Measurements from ENCODE around the gene MAT2B.
"Not testable (repeated sequence)": the region's sequence is repeated elsewhere in the genome, so short reads cannot be mapped to it uniquely, and the experiment has no call there.

The MAT2B gene

DNA sequence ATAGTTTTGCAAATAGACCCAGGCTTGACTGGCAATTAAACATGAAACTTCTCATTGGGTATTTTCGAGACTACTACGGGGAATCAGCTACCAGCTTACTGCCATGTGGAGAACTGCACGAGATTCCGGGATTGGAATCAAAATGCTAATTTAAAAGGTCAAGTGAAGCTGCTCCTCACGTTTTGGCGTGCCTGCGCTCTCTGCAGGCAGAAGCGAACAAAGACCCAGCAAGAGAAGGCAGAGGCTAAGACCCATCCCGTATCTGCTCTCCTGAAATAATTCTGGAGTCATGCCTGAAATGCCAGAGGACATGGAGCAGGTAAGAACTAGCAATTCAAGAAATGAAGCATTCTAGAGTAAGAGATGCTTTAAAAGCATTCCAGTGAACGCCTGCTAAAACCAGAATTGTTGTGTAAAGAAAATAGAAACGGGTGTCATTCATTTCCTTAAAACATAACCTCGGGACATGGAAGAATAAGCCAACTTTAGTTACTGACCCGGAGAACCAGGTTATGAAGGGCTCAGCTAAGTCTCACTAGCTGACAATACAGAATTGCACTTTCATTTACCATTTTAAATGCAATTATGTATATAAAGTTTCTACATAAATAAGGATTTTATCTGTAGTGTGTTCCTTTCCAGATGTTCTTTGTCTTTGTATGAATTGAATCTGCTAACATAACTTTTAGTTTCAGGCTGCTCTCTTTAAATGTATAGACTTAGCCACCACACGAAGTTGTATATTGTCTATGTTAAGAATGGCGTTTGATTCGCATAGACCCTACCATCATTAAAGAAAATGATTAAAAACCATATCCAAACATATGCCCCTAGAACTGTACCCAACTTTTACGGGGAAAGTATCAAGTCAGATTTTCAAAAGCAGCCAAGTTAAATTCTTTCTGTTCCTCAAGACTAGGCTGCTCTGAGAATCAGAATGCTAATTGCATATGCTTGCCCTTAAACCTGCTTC, 2.0 kb upstream of the MAT2B start:
- DNase-seq (ENCODE audit: low read depth) = peak; percentile 78

GRCh38 chr5:163504079-163504931, 1.1 kb upstream of the MAT2B start:
- peak; percentile 71 for DNase-seq (ENCODE audit: low read depth)

DNA sequence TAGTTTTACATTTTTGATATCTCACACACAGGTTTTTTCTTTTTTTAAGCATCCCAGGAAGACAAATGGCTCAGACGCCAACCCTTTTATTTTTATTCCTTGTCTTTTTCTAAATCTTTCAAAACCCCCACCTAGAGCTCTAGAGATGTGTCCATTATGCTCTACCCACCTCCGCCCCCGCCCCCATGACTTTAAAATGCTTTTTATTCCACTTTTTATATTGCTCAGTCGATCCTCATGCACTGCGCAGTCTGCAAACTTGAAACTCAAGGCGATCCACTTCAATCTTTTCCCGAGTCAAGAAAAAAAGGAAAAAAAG, 411 bp upstream of the MAT2B start:
- no peak for DNase-seq (ENCODE audit: low read depth)

- no peak for DNase-seq (ENCODE audit: low read depth)
These were observed 657 bp downstream of the MAT2B start for GRCh38 chr5:163506095-163506457.

GRCh38 chr5:163506726-163507125, 1.3 kb downstream of the MAT2B start:
- peak; percentile 79 for DNase-seq (ENCODE audit: low read depth)

DNA sequence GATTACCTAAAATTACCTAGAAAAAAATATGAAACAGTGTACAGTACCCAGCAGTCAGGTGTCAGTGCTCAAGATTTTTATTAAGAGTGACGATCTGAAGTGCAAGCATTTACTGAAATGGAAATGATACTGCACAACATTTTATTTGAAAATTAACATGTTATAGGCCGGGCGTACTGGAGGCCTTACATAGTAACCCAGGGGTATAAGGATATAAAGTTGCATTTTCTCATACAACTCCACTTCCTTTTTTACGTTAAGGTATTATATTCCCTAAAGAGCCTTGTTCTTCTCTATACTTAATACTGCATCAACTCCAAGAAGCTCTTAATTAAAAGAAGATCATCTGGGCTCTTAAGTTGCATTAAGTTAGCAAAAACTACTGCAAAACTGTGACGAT, 3.3 kb downstream of the MAT2B start:
- DNase-seq (ENCODE audit: low read depth) = no peak

GRCh38 chr5:163509291-163509951, 4.0 kb downstream of the MAT2B start:
- peak; percentile 85 for DNase-seq (ENCODE audit: low read depth)

- DNase-seq (ENCODE audit: low read depth) = peak; percentile 23
These were observed 7.1 kb downstream of the MAT2B start for GRCh38 chr5:163512526-163512925.

- no peak for DNase-seq (ENCODE audit: low read depth)
These were observed 19.7 kb downstream of the MAT2B start for GRCh38 chr5:163525096-163525495.

DNA sequence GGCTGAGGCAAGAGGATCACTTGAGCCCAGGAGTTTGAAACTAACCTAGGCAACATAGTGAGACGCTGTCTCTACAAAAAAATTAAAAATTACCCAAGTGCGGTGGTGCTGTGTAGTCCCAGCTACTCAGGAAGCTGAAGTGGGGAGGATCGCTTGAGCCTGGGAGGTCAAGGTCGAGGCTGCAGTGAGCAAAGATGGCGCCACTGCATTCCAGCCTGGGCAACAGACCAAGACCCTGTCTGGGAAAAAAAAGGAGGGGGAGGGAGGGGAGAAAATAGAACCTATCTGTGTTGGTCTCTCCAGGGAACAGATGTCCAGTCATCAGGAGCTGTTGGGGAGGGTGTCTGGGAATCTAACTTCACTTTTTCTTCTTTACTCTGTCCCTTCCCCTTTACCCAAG, 24.3 kb downstream of the MAT2B start:
- DNase-seq (ENCODE audit: low read depth) = no peak

- no peak for DNase-seq (ENCODE audit: low read depth)
These were observed 25.9 kb downstream of the MAT2B start for GRCh38 chr5:163531272-163531671.

- DNase-seq (ENCODE audit: low read depth) = no peak
These were observed 27.0 kb downstream of the MAT2B start for GRCh38 chr5:163532171-163533084.

GRCh38 chr5:163533223-163533622, 27.8 kb downstream of the MAT2B start:
- DNase-seq (ENCODE audit: low read depth) = no peak

- no peak for DNase-seq (ENCODE audit: low read depth)
These were observed 29.2 kb downstream of the MAT2B start for GRCh38 chr5:163534492-163535094.

DNA sequence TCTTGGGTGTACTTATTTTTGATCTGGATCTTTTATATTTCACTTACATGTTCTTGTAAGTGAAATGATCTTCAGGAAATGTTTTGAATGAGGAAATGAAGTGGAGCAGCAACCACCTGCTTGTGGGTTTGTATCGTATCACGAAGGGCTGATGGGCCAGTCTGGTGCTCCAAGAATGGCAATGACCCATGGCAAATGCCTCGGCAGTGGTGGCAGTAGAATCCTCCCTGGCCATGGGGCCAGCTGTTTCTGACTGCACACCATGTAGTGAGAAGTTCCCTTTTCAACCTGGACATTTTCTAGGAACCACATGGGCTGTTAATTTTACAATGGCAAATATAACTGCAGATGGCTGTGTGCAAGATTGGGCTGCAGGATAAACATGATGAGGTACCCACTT, 29.9 kb downstream of the MAT2B start:
- no peak for DNase-seq (ENCODE audit: low read depth)

DNA sequence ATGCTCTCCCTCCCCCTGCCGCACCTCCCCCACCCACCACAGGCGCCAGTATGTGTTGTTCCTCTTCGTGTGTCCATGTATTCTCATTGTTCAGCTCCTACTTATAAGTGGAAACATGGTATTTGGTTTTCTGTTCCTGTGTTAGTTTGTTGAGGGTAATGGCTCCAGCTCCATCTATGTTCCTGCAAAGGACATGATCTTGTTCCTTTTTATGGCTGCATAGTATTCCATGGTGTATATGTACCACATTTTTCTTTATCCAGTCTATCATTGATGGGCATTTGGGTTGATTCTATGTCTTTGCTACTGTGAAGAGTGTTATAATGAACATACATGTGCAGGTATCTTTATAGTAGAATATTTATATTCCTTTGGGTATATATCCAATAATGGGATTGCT, 31.0 kb downstream of the MAT2B start:
- not testable (repeated sequence) for DNase-seq (ENCODE audit: low read depth)

- DNase-seq (ENCODE audit: low read depth) = no peak
These were observed 35.3 kb downstream of the MAT2B start for GRCh38 chr5:163540696-163541095.

- DNase-seq (ENCODE audit: low read depth) = no peak
These were observed 37.4 kb downstream of the MAT2B start for GRCh38 chr5:163542771-163543170.

DNA sequence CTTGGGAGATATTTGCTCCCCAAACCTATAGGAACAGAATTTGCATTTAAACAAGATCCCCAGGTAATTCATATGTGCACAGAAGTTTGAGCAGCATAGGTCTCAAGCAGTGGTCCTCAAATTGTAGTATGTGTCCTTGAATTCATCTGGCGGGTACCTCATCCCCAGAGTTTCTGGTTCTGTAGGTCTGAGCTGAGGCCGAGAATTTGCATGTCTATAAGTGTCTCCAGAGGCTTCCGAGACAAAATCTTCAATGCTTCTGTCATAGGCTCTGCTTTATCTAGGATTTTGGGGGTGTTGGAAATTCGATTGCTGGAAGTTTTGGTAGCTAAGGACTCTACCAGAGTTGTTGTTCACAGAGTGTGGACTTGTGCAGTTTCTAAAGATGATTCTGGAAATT, 38.6 kb downstream of the MAT2B start:
- no peak for DNase-seq (ENCODE audit: low read depth)

DNA sequence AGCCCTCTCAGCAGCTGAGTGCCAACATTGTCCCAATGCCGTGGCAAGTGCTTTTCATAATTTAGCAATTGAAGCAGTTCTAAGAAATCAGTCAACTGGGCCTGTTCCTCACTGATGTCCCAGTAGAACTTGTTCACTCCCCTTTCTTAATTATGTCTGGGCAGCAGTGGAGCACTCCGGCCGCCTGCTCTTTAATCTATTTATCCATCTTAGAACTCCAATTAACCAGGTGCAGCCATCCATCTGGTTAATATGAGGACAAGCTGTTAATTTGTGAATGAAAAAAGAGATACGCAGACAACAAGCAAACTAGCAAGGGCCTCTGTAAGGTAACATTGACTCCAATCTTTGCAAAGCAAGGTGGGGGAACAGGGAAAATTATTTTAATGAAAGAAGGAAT, 39.4 kb downstream of the MAT2B start:
- DNase-seq (ENCODE audit: low read depth) = no peak

DNA sequence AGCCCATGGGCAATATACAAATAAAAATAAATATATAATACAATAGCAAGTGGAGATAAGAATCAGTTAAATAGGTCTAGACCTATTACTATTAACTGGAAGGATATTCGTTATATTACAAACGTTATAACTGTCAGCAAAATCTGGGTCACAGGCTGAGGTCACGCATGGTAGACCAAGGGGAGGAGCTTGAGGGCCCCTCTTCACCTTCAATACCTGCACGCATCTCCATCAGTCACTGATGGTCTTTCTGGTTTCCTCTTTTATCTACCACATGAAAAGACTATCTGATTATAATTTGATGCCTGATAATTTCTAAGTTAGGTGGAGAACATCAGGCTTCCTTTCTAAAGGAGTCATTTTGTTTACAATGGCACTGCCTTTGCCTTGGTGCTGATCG, 43.2 kb downstream of the MAT2B start:
- DNase-seq (ENCODE audit: low read depth) = no peak
